ENCODE measurements around the gene SLC35F1. TPM values are rescaled to one million over a fixed set of nuclear protein-coding genes. Genes with fewer than 3 reads are reported as not detected.

Gene SLC35F1
- total and polyA plus RNA-seq, 2 donors (not counting 1 experiment from before 2014, with no cell fraction given) = 0.09 to 0.17 TPM

DNA sequence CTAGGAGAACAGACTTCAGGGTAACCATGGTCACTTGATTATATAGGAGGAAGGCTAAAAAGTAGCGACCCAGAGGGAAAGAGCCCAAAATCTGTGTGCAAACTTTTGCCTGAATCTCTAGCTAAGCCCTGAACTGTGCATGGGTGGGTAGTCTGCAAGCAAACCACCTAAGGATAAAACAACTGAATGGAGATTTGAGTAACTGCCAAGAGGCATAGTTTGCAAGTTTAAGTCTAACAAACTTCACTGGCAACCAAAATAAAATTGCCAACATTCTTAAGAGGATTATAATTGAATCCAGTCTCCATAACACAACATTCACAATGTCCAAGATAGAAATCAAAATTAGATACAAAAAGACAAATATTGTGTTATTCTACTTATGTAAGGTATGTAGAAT is 449.0 kb downstream of the SLC35F1 start:
- Histone ChIP-seq H3K36me3 (ENCODE audit: control insufficient read depth, insufficient read depth, low read length) (no peaks in the 10 kb centered on the region), H4K20me1 (ENCODE audit: control insufficient read depth, extremely low read depth, insufficient read depth, low read length) (no peaks in the 10 kb centered on the region), H3K27me3 (ENCODE audit: control insufficient read depth, insufficient read depth, low read length) (no peaks in the 10 kb centered on the region), H2AFZ (ENCODE audit: low read length) (no peak overlapping the region), H3K79me2 (ENCODE audit: control insufficient read depth, insufficient read depth, low read length) (no peaks in the 10 kb centered on the region), H3K4me1 (ENCODE audit: control insufficient read depth, extremely low read depth, insufficient read depth, low read length) (no peaks in the 10 kb centered on the region), H3K9me3 (ENCODE audit: control insufficient read depth, insufficient read depth, low read depth, low read length) (no peaks in the 10 kb centered on the region), H3K4me3 (replicated peaks in 1 of 4; ENCODE audit: control extremely low read depth in 1 of 4, insufficient read depth in 1 of 4, low read depth in 3 of 4, low read length in 4 of 4) (no peak overlapping the region), H3K9ac (ENCODE audit: insufficient read depth, low read length) (no peak overlapping the region), H3K4me2 (ENCODE audit: extremely low read depth, insufficient read depth, low read length) (no peak overlapping the region), H3K27ac (ENCODE audit: insufficient read depth, low read length) (no peak overlapping the region)
- TF ChIP-seq, protein P1, sequence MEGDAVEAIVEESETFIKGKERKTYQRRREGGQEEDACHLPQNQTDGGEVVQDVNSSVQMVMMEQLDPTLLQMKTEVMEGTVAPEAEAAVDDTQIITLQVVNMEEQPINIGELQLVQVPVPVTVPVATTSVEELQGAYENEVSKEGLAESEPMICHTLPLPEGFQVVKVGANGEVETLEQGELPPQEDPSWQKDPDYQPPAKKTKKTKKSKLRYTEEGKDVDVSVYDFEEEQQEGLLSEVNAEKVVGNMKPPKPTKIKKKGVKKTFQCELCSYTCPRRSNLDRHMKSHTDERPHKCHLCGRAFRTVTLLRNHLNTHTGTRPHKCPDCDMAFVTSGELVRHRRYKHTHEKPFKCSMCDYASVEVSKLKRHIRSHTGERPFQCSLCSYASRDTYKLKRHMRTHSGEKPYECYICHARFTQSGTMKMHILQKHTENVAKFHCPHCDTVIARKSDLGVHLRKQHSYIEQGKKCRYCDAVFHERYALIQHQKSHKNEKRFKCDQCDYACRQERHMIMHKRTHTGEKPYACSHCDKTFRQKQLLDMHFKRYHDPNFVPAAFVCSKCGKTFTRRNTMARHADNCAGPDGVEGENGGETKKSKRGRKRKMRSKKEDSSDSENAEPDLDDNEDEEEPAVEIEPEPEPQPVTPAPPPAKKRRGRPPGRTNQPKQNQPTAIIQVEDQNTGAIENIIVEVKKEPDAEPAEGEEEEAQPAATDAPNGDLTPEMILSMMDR (conservative IDR thresholded peaks at IDR 0.05 in 1 of 2, IDR thresholded peaks at IDR 0.05 in 1 of 2; ENCODE audit: low read depth in 1 of 2, low read length in 2 of 2) = no peak
- no peak for TF ChIP-seq EZH2 (IDR thresholded peaks at IDR 0.05; ENCODE audit: low read length, missing control alignments)
- DNase-seq (ENCODE audit: low read depth in 2 of 2) = peak in 1 of 2 donors; percentile 28

DNA sequence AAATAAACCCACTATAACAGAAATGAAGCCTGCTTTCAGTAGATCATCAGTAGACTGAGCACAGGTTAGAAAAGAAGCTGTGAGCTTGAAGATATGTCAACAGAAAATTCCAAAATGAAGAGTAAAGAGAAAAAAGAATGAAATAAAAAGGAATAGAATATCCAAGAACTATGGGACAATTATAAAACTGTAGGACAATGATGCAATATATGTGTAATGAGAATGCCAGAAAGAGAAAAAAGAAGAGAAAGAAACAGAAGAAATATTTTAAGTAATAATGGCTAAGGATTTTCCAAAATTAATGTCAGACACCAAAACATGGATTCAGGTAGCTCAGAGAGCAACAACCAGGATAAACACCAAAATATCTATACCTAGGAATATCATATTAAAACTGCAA is 449.6 kb downstream of the SLC35F1 start:
- H3K79me2 ChIP-seq (ENCODE audit: control insufficient read depth, insufficient read depth, low read length) = no peaks in the 10 kb centered on the region
- no peaks in the 10 kb centered on the region for H3K4me1 ChIP-seq (ENCODE audit: control insufficient read depth, extremely low read depth, insufficient read depth, low read length)
- H3K27me3 ChIP-seq (ENCODE audit: control insufficient read depth, insufficient read depth, low read length) = no peaks in the 10 kb centered on the region
- no peaks in the 10 kb centered on the region for H3K36me3 ChIP-seq (ENCODE audit: control insufficient read depth, insufficient read depth, low read length)
- no peak overlapping the region for H3K9ac ChIP-seq (ENCODE audit: insufficient read depth, low read length)
- no peak overlapping the region for H3K27ac ChIP-seq (ENCODE audit: insufficient read depth, low read length)
- no peak overlapping the region for H3K4me2 ChIP-seq (ENCODE audit: extremely low read depth, insufficient read depth, low read length)
- H3K9me3 ChIP-seq (ENCODE audit: control insufficient read depth, insufficient read depth, low read depth, low read length) = no peaks in the 10 kb centered on the region
- H4K20me1 ChIP-seq (ENCODE audit: control insufficient read depth, extremely low read depth, insufficient read depth, low read length) = no peaks in the 10 kb centered on the region
- TF ChIP-seq, protein P1 (conservative IDR thresholded peaks at IDR 0.05 in 1 of 2, IDR thresholded peaks at IDR 0.05 in 1 of 2; ENCODE audit: low read depth in 1 of 2, low read length in 2 of 2) = no peak
- no peak for TF ChIP-seq EZH2 (IDR thresholded peaks at IDR 0.05; ENCODE audit: low read length, missing control alignments)
- no peak overlapping the region for H2AFZ ChIP-seq (ENCODE audit: low read length)
- no peak overlapping the region for H3K4me3 ChIP-seq (replicated peaks in 1 of 4; ENCODE audit: control extremely low read depth in 1 of 4, insufficient read depth in 1 of 4, low read depth in 3 of 4, low read length in 4 of 4)
- DNase-seq (ENCODE audit: low read depth in 2 of 2) = peak in 1 of 2 donors; percentile 22

Other genes with a start within 250 kb of the SLC35F1 start
- gene NUS1, start 231.8 kb upstream of the SLC35F1 start, total RNA-seq = 11.6 and 15.4 TPM in 2 replicates
- gene NUS1, start 231.8 kb upstream of the SLC35F1 start, polyA plus RNA-seq = 29.8 and 32.9 TPM in 2 replicates